Measurements from ENCODE around the gene MATN1.

GRCh38 chr1:30702823-30703222 lies 20.6 kb downstream of the MATN1 start:
- TF ChIP-seq EZH2 (IDR thresholded peaks at IDR 0.05): no peak
- no peak for TF ChIP-seq POLR2AphosphoS5 (IDR thresholded peaks at IDR 0.05; ENCODE audit: borderline replicate concordance, low read depth, low read length)
- TF ChIP-seq FOXP2 (optimal IDR thresholded peaks at IDR 0.05; ENCODE audit: control extremely low read depth, extremely low read length, insufficient read depth): no peak
